ENCODE results near the gene TMEM242.

The TMEM242 gene

DNA sequence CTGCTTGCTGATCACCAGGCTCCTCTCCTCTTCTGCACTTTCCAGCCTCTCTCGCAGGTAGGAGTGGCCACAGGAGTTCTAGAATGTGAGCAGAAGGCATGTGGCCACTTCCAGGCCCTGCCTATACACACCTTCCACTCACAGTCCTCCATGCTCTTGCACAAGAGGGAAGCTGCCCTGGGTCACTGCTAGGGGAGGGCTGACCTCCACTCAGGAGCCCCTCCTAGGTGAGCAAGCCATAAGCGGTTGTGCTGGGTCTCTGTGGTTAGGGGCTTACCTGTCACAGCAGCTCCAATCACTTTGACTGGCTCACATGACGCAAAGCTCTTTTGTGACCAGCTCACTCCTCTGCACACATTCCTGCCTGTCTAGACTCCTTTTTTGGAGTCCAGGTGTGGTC, 68.2 kb downstream of the TMEM242 start:
- in situ Hi-C loops (cut with MboI; ENCODE audit: low sequenced_read_pairs) = no loop called here

- in situ Hi-C loops (cut with MboI; ENCODE audit: low sequenced_read_pairs) = no loop called here
These were observed 68.8 kb downstream of the TMEM242 start for GRCh38 chr6:157254538-157254937.

- in situ Hi-C loops (cut with MboI; ENCODE audit: low sequenced_read_pairs) = no loop called here
These were observed 69.6 kb downstream of the TMEM242 start for GRCh38 chr6:157253699-157254098.

GRCh38 chr6:157253017-157253416, 70.3 kb downstream of the TMEM242 start:
- in situ Hi-C loops (cut with MboI; ENCODE audit: low sequenced_read_pairs) = no loop called here

- in situ Hi-C loops (cut with MboI; ENCODE audit: low sequenced_read_pairs) = no loop called here
These were observed 71.6 kb downstream of the TMEM242 start for GRCh38 chr6:157251586-157252247.

DNA sequence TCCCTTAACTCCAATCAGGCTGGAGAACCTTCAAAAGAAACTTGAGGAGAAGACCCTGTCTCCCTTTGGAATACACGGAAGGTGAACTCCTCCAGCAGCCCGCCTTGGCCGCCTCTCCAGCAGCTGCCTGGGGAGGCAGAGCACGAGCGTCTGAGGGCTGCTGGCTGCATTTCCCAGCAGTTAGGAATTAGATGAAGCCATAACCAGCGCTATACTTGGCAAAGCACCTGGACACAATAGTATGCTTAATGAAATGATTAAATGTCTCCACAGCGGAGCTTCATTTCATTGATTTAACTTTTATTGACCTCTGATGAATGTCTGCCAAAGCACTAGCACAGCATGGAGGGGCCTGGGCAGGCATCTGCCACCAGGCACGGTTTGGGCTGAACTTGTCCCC, 73.5 kb downstream of the TMEM242 start:
- in situ Hi-C loops (cut with MboI; ENCODE audit: low sequenced_read_pairs) = no loop called here

GRCh38 chr6:157248264-157248663, 75.1 kb downstream of the TMEM242 start:
- in situ Hi-C loops (cut with MboI; ENCODE audit: low sequenced_read_pairs) = no loop called here

GRCh38 chr6:157246771-157247484, 76.4 kb downstream of the TMEM242 start:
- in situ Hi-C loops (cut with MboI; ENCODE audit: low sequenced_read_pairs) = no loop called here

GRCh38 chr6:157246048-157246630, 77.2 kb downstream of the TMEM242 start:
- in situ Hi-C loops (cut with MboI; ENCODE audit: low sequenced_read_pairs) = no loop called here

DNA sequence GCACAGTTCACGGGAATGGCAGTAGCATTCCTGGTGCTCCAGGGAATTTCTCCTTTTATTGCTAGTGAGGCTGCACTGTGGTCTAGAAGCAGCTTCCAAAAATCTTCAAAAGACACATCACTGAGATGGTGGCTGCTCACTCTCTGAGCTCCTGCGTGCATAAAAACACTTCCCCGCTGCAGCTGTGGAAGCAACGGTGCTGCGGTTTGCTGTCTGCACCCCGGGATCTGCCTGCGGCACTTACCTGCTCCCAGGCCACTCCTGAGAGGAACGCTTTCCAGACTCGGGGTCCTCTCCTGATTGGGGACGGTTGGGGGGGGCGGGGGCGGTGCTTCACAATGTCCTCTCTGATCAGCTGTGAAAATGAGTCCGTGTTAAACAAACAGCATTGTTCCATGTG, 77.9 kb downstream of the TMEM242 start:
- in situ Hi-C loops (cut with MboI; ENCODE audit: low sequenced_read_pairs) = no loop called here

DNA sequence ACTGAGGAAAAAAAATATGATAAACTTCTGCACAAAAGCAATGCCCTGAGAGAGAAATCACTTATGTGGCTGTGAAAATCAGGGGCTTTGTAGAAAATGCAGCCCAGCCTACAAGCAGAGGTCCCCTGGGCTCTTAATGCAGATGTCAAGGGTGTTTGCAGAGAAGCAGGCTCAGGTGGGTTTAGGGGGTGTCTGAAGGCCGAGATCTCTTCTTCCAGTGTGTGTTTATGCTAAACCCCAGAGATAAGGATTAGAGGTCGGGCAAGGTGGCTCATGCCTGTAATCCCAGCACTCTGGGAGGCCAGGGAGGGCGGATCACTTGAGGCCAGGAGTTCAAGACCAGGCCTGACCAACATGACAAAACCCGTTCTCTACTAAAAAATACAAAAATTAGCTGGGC, 78.5 kb downstream of the TMEM242 start:
- in situ Hi-C loops (cut with MboI; ENCODE audit: low sequenced_read_pairs) = no loop called here

DNA sequence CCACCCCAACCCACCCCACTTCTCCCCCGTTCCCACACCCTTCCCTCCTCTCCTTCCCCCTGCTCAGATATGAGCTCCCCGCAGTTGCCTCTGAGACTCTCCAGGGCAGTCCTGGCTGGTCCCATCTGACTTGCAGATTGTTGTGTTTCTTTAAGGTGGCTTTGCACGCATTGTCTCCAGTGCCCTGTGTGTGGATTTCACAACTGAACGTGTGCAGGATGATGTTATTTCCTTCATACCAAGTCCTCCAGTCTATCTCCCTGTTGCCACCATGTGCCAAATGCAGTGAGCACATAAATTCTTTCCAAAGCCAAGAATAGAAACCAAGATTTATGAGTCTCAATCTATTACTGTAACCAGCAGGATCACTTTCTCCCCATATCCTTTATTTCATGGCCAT, 79.1 kb downstream of the TMEM242 start:
- in situ Hi-C loops (cut with MboI; ENCODE audit: low sequenced_read_pairs) = no loop called here

GRCh38 chr6:157242791-157243190, 80.5 kb downstream of the TMEM242 start:
- in situ Hi-C loops (cut with MboI; ENCODE audit: low sequenced_read_pairs) = no loop called here

GRCh38 chr6:157240960-157241311, 82.4 kb downstream of the TMEM242 start:
- in situ Hi-C loops (cut with MboI; ENCODE audit: low sequenced_read_pairs) = no loop called here

- in situ Hi-C loops (cut with MboI; ENCODE audit: low sequenced_read_pairs) = no loop called here
These were observed 83.0 kb downstream of the TMEM242 start for GRCh38 chr6:157240059-157240959.

DNA sequence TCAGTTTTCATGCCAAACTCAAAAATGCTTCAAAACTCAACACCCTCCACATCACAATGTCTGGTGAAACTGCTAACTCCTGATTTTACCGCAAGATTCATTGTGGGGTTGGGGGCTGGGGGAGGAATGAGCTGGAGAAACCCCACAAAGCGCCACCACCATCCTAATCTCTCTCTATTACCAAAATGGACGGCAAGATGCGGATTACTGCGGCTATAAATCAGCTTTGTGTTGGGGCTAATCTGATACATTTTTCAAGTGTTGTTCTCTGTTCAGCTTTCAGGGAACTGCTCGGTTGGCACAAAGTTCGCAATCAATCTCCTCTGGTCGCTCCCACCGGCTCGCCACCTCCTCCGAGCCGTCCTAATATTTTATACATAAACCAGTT, 83.7 kb downstream of the TMEM242 start:
- in situ Hi-C loops (cut with MboI; ENCODE audit: low sequenced_read_pairs) = no loop called here
